Psoas muscle (tissue), 8 donors: ENCODE measurements around the gene ENTHD1. TPM values are rescaled to one million over a fixed set of nuclear protein-coding genes. Genes with fewer than 3 reads are reported as not detected.

Experiments used
- ATAC-seq, 4 donors: fragments of 200-7000 bp; cut with Tn5 transposase; one replicate each; pipeline ENCODE4 v1.9.1; 2020; ENCODE audit warnings: moderate library complexity in 3 of 4, mild to moderate bottlenecking in 2 of 4
- DNase-seq, 2 donors: peaks; one replicate each; pipeline ENCODE4 v3.0.0-alpha.2; 2020
- H3K27ac ChIP-seq: fragments of 200-600 bp; one replicate; pipeline ENCODE4 v1.8.0; 2022
- H3K27me3 ChIP-seq, 3 donors: fragments of 200-600 bp in 1 of 3; one replicate each; pipeline versions ENCODE4 v1.6.1 to v1.8.0; 2013 to 2022; ENCODE audit warnings: low read length in 2 of 3, mild to moderate bottlenecking in 2 of 3, moderate library complexity in 1 of 3; ENCODE audit not compliant: insufficient read depth in 3 of 3
- H3K36me3 ChIP-seq, 2 donors: fragments of 200-600 bp in 1 of 2; one replicate each; pipeline versions ENCODE4 v1.6.1 to v1.8.0; 2013 to 2022; ENCODE audit warnings: low read depth in 1 of 2, mild to moderate bottlenecking in 1 of 2, moderate library complexity in 1 of 2; ENCODE audit not compliant: insufficient read depth in 1 of 2
- H3K4me1 ChIP-seq: fragments of 200-600 bp; one replicate; pipeline ENCODE4 v1.8.0; 2022
- H3K4me3 ChIP-seq: fragments of 200-600 bp; one replicate; pipeline ENCODE4 v1.8.0; 2022; ENCODE audit warnings: mild to moderate bottlenecking
- H3K9me3 ChIP-seq: fragments of 200-600 bp; one replicate; pipeline ENCODE4 v1.8.0; 2022
- WGBS, 3 donors: extraction: QIAGEN DNeasy Blood & Tissue Kit; methylation state at CpG; one replicate each; pipeline versions ENCODE4 v1.1.6 to v1.1.7; 2013; 5-methylcytosine and 5-hydroxymethylcytosine counted together
- intact Hi-C, 2 donors: fragments of 100-400 bp; cut with DNase I; formaldehyde crosslinking; loops; one replicate each; pipeline versions ENCODE4 v1.11.0 to v1.14.2; 2022
- polyA plus RNA-seq, 3 donors: library from polyadenylated mRNA; stranded (reverse); fragments of 200-250 nt; gene quantifications; one replicate each; pipeline ENCODE4 v1.2.3, GENCODE V29; 2013
- total RNA-seq, 4 donors: library from RNA; stranded (reverse); fragmentation: NEBNext Ultra II Directional in 2 of 4; extraction: Animal tissue kit (Norgen Biotek cat#: 25700) in 2 of 4; gene quantifications; one replicate each; pipeline versions ENCODE4 v1.2.1 to v1.2.4, GENCODE V29; 2021 to 2023
- TF ChIP-seq, protein P1 (sequence below): fragments of 200-600 bp; IDR thresholded peaks from one replicate; pipeline ENCODE4 v1.8.0; 2022; ENCODE audit warnings: antibody characterized with exemption
- donor health status: healthy with polysubstance abuse.
- donor health status: DM: no; HTN: no; CAD: no; lungs with moderate emphysema.
- donor health status: Bipolar disorder and iron deficiency.
- donor health status: healthy.
- donor health status: DM: yes; HTN: yes; CAD: no.
- donor health status: DM: no; HTN: no; CAD: no.
- donor health status: DM: no; HTN: no; CAD: no.
- donor health status: DM: yes; HTN: yes; CAD: no.

Gene ENTHD1
- total and polyA plus RNA-seq, 7 donors: not detected

GRCh38 chr22:39765661-39766060 lies 127.9 kb downstream of the ENTHD1 start:
- Histone ChIP-seq H3K4me1 (no peaks in the 10 kb centered on the region), H3K27me3 (peaks cover 0 to 18% (median 0%) of the 10 kb centered on the region in 3 donors), H3K4me3 (no peak overlapping the region), H3K27ac (no peak overlapping the region), H3K9me3 (peaks cover under 1% of the 10 kb centered on the region), H3K36me3 (no peaks in the 10 kb centered on the region)
- intact Hi-C loops: no loop called here
- no peak for ATAC-seq
- WGBS, 3 donors: 76 to 88% (median 85%) methylated on average over 2 of the region's 2 CpGs
- no peak for DNase-seq
- TF ChIP-seq, protein P1, sequence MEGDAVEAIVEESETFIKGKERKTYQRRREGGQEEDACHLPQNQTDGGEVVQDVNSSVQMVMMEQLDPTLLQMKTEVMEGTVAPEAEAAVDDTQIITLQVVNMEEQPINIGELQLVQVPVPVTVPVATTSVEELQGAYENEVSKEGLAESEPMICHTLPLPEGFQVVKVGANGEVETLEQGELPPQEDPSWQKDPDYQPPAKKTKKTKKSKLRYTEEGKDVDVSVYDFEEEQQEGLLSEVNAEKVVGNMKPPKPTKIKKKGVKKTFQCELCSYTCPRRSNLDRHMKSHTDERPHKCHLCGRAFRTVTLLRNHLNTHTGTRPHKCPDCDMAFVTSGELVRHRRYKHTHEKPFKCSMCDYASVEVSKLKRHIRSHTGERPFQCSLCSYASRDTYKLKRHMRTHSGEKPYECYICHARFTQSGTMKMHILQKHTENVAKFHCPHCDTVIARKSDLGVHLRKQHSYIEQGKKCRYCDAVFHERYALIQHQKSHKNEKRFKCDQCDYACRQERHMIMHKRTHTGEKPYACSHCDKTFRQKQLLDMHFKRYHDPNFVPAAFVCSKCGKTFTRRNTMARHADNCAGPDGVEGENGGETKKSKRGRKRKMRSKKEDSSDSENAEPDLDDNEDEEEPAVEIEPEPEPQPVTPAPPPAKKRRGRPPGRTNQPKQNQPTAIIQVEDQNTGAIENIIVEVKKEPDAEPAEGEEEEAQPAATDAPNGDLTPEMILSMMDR: no peak

GRCh38 chr22:39765046-39765445 lies 128.5 kb downstream of the ENTHD1 start:
- H3K36me3 ChIP-seq: no peaks in the 10 kb centered on the region
- no peak for ATAC-seq
- intact Hi-C loops: no loop called here
- H3K4me3 ChIP-seq: no peak overlapping the region
- 72 to 79% (median 73%) methylated on average over 3 of the region's 3 CpGs for WGBS, 3 donors
- no peaks in the 10 kb centered on the region for H3K4me1 ChIP-seq
- TF ChIP-seq, protein P1: no peak
- peaks cover 5% of the 10 kb centered on the region for H3K9me3 ChIP-seq
- peaks cover 0 to 14% (median 0%) of the 10 kb centered on the region in 3 donors for H3K27me3 ChIP-seq
- H3K27ac ChIP-seq: no peak overlapping the region
- no peak for DNase-seq

GRCh38 chr22:39763276-39763675 lies 130.3 kb downstream of the ENTHD1 start:
- Histone ChIP-seq H3K9me3 (peaks cover 5% of the 10 kb centered on the region), H3K4me1 (no peaks in the 10 kb centered on the region), H3K36me3 (no peaks in the 10 kb centered on the region), H3K4me3 (no peak overlapping the region), H3K27ac (no peak overlapping the region), H3K27me3 (peaks cover 0 to 9% (median 0%) of the 10 kb centered on the region in 3 donors)
- ATAC-seq (no peak), DNase-seq (no peak)
- intact Hi-C loops: no loop called here
- 75 to 77% (median 76%) methylated on average over 4 of the region's 4 CpGs for WGBS, 3 donors
- TF ChIP-seq, protein P1: no peak

DNA sequence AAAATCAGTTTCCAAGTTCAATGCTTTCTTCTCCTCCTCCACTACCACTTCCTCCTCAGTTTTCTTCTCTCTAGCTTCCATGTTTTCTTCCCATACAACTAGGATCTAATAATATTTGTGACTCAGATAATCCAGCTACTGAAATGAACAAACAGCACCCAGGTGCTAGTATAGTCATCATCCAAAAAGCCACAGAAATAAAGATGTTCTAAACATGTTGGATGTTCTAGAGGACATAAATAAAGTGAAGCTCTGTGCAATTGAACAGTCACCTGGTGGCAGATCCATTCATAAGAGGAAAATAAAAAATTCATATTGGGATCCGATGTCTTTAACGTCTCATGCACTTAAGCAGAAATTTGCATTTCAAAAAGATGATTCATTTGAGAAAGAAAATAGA lies 142.8 kb downstream of the ENTHD1 start:
- TF ChIP-seq, protein P1: no peak
- WGBS, 3 donors: 69 to 77% (median 75%) methylated on average over 2 of the region's 2 CpGs
- intact Hi-C loops: no loop called here
- no peaks in the 10 kb centered on the region for H3K36me3 ChIP-seq
- H3K27me3 ChIP-seq: peaks cover 0 to 37% (median 2%) of the 10 kb centered on the region in 3 donors
- ATAC-seq (no peak), DNase-seq (no peak)
- H3K27ac ChIP-seq: no peak overlapping the region
- no peaks in the 10 kb centered on the region for H3K9me3 ChIP-seq
- no peaks in the 10 kb centered on the region for H3K4me1 ChIP-seq
- no peak overlapping the region for H3K4me3 ChIP-seq

- TF ChIP-seq, protein P1: no peak
- H3K36me3 ChIP-seq: no peaks in the 10 kb centered on the region
Measured at GRCh38 chr22:39748877-39749276, 144.7 kb downstream of the ENTHD1 start.

More at GRCh38 chr22:39748877-39749276, 144.7 kb downstream of the ENTHD1 start:
- no peak overlapping the region for H3K27ac ChIP-seq
- DNase-seq: no peak
- no peak overlapping the region for H3K4me3 ChIP-seq
- WGBS, 3 donors: 68 to 81% (median 72%) methylated on average over 3 of the region's 3 CpGs
- peaks cover 0 to 25% (median 2%) of the 10 kb centered on the region in 3 donors for H3K27me3 ChIP-seq
- H3K4me1 ChIP-seq: no peaks in the 10 kb centered on the region
- ATAC-seq: no peak
- intact Hi-C loops: no loop called here
- no peaks in the 10 kb centered on the region for H3K9me3 ChIP-seq
